ENCODE measurements around the gene FGF18. TPM values are rescaled to one million over a fixed set of nuclear protein-coding genes. Genes with fewer than 3 reads are reported as not detected.

FGF18 gene
- total and polyA plus RNA-seq, 2 experiments from 2014 or later = 0.56 to 0.86 TPM

GRCh38 chr5:171422495-171422894, 3.0 kb downstream of the FGF18 start (continued):
- TF ChIP-seq ZNF462 (CRISPR knock-in tag; IDR thresholded peaks at IDR 0.05) (no peak), EZH2 (IDR thresholded peaks at IDR 0.05; ENCODE audit: low read depth, unreplicated experiment) (no peak)

- Mint-ChIP-seq H3K36me3 (ENCODE audit: low read depth) (no peaks in the 10 kb centered on the region), H3K4me3 (no peak overlapping the region), H3K4me1 (peaks cover 29% of the 10 kb centered on the region), H3K9me3 (no peaks in the 10 kb centered on the region), H3K27ac (no peak overlapping the region), H3K27me3 (ENCODE audit: insufficient read depth, low read depth, poor library complexity) (peaks cover 41% of the 10 kb centered on the region)
- no peak for ATAC-seq
- Histone ChIP-seq H3K4me1 (ENCODE audit: insufficient read depth) (peaks cover 26% of the 10 kb centered on the region), H3K36me3 (ENCODE audit: insufficient read depth) (no peaks in the 10 kb centered on the region; the same call in 1 of the 2 replicates), H2AFZ (no peak overlapping the region), H3K4me3 (no peak overlapping the region), H3K9me2 (ENCODE audit: insufficient read depth) (no peaks in the 10 kb centered on the region), H3K4me2 (0 out of 2 replicates have a peak overlapping the region, but pooled peaks have one; percentile 26), H3F3A (replicated peaks; ENCODE audit: low read depth) (peaks cover 4% of the 10 kb centered on the region; the same call in 1 of the 2 replicates), H4K20me1 (replicated peaks; ENCODE audit: insufficient read depth) (no peaks in the 10 kb centered on the region; the same call in 1 of the 2 replicates), H3K27me3 (ENCODE audit: insufficient read depth) (peaks cover 45% of the 10 kb centered on the region), H3K27ac (ENCODE audit: low read depth) (no peak overlapping the region), H3K79me2 (replicated peaks; ENCODE audit: insufficient read depth) (no peaks in the 10 kb centered on the region)
- DNase-seq (ENCODE audit: low spot score) = peak; percentile 35
- TF ChIP-seq POLR2AphosphoS5 (IDR thresholded peaks at IDR 0.05; ENCODE audit: low read depth) (no peak), ZNF462 (CRISPR knock-in tag; IDR thresholded peaks at IDR 0.05) (no peak), ETS1 (IDR thresholded peaks at IDR 0.05) (no peak), ZNF331 (CRISPR knock-in tag; IDR thresholded peaks at IDR 0.05; ENCODE audit: low read depth) (no peak)
Observed at GRCh38 chr5:171422902-171423663, 3.6 kb downstream of the FGF18 start.
